Neural progenitor cell (in vitro differentiated cells): ENCODE results near the gene FAF1.

Experiments used
- CTCF ChIP-seq: fragments of 200-600 bp; sonication (generic); IDR thresholded peaks from 2 replicates; pipeline ENCODE4 v1.5.1; 2017; ENCODE audit warnings: antibody characterized with exemption, mild to moderate bottlenecking
- EZH2phosphoT487 ChIP-seq: fragments of 200-600 bp; sonication (generic); IDR thresholded peaks from 2 replicates; pipeline ENCODE4 v1.6.1; 2017; ENCODE audit warnings: antibody characterized with exemption

GRCh38 chr1:50934838-50935237 is 25.2 kb downstream of the FAF1 start:
- TF ChIP-seq CTCF, result no peak
- no peak for TF ChIP-seq EZH2phosphoT487
